GM12878 (cell line): ENCODE data around the gene STRBP. TPM values are rescaled to one million over a fixed set of nuclear protein-coding genes. Genes with fewer than 3 reads are reported as not detected.
A peak's percentile ranks its signal among the peaks of the same experiment; 100 is the strongest.

Experiments
- ATAC-seq: fragments of 200-7000 bp; cut with Tn5 transposase; 3 replicates; pipeline ENCODE4 v1.9.1; 2020; ENCODE audit warnings: mild to moderate bottlenecking, moderate library complexity
- BruUV-seq: library from RNA; stranded (reverse); fragments of 400-500 nt; replicated peaks from 2 replicates; lab custom pipeline; 2021; lab: Mats Ljungman, UMichigan
- CTCF ChIA-PET: fragments of 300-600 bp; sonication (Branson Sonifier 250); formaldehyde crosslinking; extraction: SDS; loops from one replicate; lab custom pipeline; 2021; ENCODE audit warnings: inconsistent platforms; lab: Yijun Ruan, JAX
- POLR2A ChIA-PET: fragments of 350-600 bp; formaldehyde crosslinking; extraction: SDS; loops from one replicate; lab custom pipeline; 2021; ENCODE audit warnings: inconsistent platforms; lab: Charles Lee
- RAD21 ChIA-PET: fragments of 300-600 bp; sonication (Branson Sonifier 250); formaldehyde crosslinking; loops from one replicate; lab custom pipeline; 2023; ENCODE audit warnings: antibody characterized with exemption; ENCODE audit not compliant: unreplicated experiment; lab: Charles Lee
- SMC1A ChIA-PET: fragments of 300-600 bp; sonication (Branson Sonifier 250); formaldehyde crosslinking; loops from one replicate; lab custom pipeline; 2023; ENCODE audit not compliant: unreplicated experiment, uncharacterized antibody; lab: Charles Lee
- DNase-seq: peaks from one replicate; pipeline ENCODE4 v3.0.0-alpha.2; 2011; ENCODE audit warnings: low read depth, low spot score
- FAIRE-seq: peaks from 3 replicates; lab custom pipeline; 2011; peaks lifted over from hg19 to GRCh38; lab: Jason Lieb, UNC
- H2AFZ ChIP-seq: 2 replicates; pipeline ENCODE4 v1.6.0; 2011; ENCODE audit warnings: low read depth, low read length, control low read depth; ENCODE audit not compliant: control insufficient read depth
- H3K27ac ChIP-seq: 2 replicates; pipeline ENCODE4 v1.5.1; 2011; ENCODE audit warnings: control low read depth; ENCODE audit not compliant: control insufficient read depth, insufficient read depth
- H3K27me3 ChIP-seq, 2 experiments: replicated peaks in 1 of 2; 2 replicates each; pipeline versions ENCODE4 v1.6.0 to v1.6.1; 2011; ENCODE audit warnings: low read length in 1 of 2; ENCODE audit not compliant: control insufficient read depth in 2 of 2, insufficient read depth in 2 of 2
- H3K36me3 ChIP-seq, 2 experiments: 2 replicates each; pipeline ENCODE4 v1.5.1; 2011; ENCODE audit warnings: low read length in 1 of 2; ENCODE audit not compliant: control insufficient read depth in 2 of 2, insufficient read depth in 2 of 2
- H3K4me1 ChIP-seq: 2 replicates; pipeline ENCODE4 v1.6.1; 2011; ENCODE audit warnings: mild to moderate bottlenecking, low read length, moderate library complexity, mixed read lengths; ENCODE audit not compliant: control insufficient read depth, insufficient read depth
- H3K4me2 ChIP-seq: 2 replicates; pipeline ENCODE4 v1.6.0; 2011; ENCODE audit warnings: control low read depth; ENCODE audit not compliant: control insufficient read depth, insufficient read depth
- H3K4me3 ChIP-seq: fragments of 200-600 bp; sonication (generic); 2 replicates; pipeline ENCODE4 v1.5.1; 2016
- H3K79me2 ChIP-seq: 2 replicates; pipeline ENCODE4 v1.6.0; 2011; ENCODE audit warnings: low read length; ENCODE audit not compliant: control insufficient read depth, insufficient read depth
- H3K9ac ChIP-seq: 2 replicates; pipeline ENCODE4 v1.8.0; 2011; ENCODE audit warnings: low read length, control low read depth, mixed read lengths; ENCODE audit not compliant: control insufficient read depth, insufficient read depth
- H3K9me3 ChIP-seq: replicated peaks from 3 replicates; pipeline ENCODE4 v1.5.1; 2011; ENCODE audit warnings: mild to moderate bottlenecking, low read length; ENCODE audit not compliant: control insufficient read depth, insufficient read depth
- H4K20me1 ChIP-seq: 2 replicates; pipeline ENCODE4 v1.6.0; 2011; ENCODE audit not compliant: control insufficient read depth, insufficient read depth
- CREB1 ChIP-seq: IDR thresholded peaks from 2 replicates; pipeline ENCODE4 v1.6.1; 2012; ENCODE audit warnings: low read depth, mild to moderate bottlenecking, inconsistent platforms
- CTCF ChIP-seq, 3 experiments: IDR thresholded peaks in 2 of 3; conservative IDR thresholded peaks in 1 of 3; 2 replicates each; pipeline ENCODE4 v1.5.1; 2011; ENCODE audit warnings: low read depth in 3 of 3, low read length in 3 of 3, mild to moderate bottlenecking in 3 of 3, control low read depth in 2 of 3, moderate library complexity in 2 of 3, inconsistent platforms in 1 of 3, mixed read lengths in 1 of 3; ENCODE audit not compliant: control insufficient read depth in 2 of 3, insufficient read depth in 1 of 3; ENCODE audit errors: extremely low read depth in 1 of 3
- POLR2AphosphoS2 ChIP-seq: IDR thresholded peaks from 2 replicates; pipeline ENCODE4 v1.6.1; 2011; ENCODE audit warnings: low read depth, mild to moderate bottlenecking, low read length, improper control_type of control experiment, moderate library complexity
- RAD21 ChIP-seq: IDR thresholded peaks from 2 replicates; pipeline ENCODE4 v1.6.1; 2011; ENCODE audit warnings: mild to moderate bottlenecking, low read depth, low read length, moderate library complexity; ENCODE audit not compliant: insufficient read depth
- RCOR1 ChIP-seq: conservative IDR thresholded peaks from 2 replicates; pipeline ENCODE4 v1.6.1; 2012; ENCODE audit warnings: low read depth, low read length, improper control_type of control experiment
- SIX5 ChIP-seq: IDR thresholded peaks from 2 replicates; pipeline ENCODE4 v1.6.1; 2011; ENCODE audit warnings: mild to moderate bottlenecking, low read depth, low read length, moderate library complexity; ENCODE audit not compliant: severe bottlenecking
- TCF12 ChIP-seq: IDR thresholded peaks from 2 replicates; pipeline ENCODE4 v1.6.1; 2011; ENCODE audit warnings: low read depth, mild to moderate bottlenecking, low read length
- ZNF217 ChIP-seq: fragments of 450-650 bp; IDR thresholded peaks from 2 replicates; pipeline ENCODE4 v1.6.1; 2017; ENCODE audit warnings: antibody characterized with exemption, mild to moderate bottlenecking
- WGBS: methylation state at CpG from one replicate; pipeline ENCODE4 v1.1.6; 2016; ENCODE audit warnings: low lambda C conversion rate; ENCODE audit not compliant: insufficient replicate concordance, insufficient coverage; ENCODE audit errors: missing lambda C conversion rate; 5-methylcytosine and 5-hydroxymethylcytosine counted together
- in situ Hi-C: fragments of 300-500 bp; cut with MboI; formaldehyde crosslinking; loops from 9 replicates; pipeline ENCODE4 v1.14.3; 2018; ENCODE audit warnings: mixed read lengths
- intact Hi-C: fragments of 100-400 bp; cut with micrococcal nuclease; formaldehyde crosslinking; loops from one replicate; pipeline ENCODE4 v1.14.2; 2022; ENCODE audit not compliant: unreplicated experiment
- polyA plus RNA-seq, 11 experiments: library from polyadenylated mRNA; depleted of rRNA in 4 of 11; unstranded in 6 of 11; stranded (reverse) in 5 of 11; fragments of >200 nt; fragmentation: Nextera tagmentation in 4 of 11; fragmentation: Illumina TruSeq in 1 of 11; extraction: Ambion mirVana in 4 of 11; extraction: Trizol in 1 of 11; gene quantifications; 1 replicate in 1 of 11; 2 replicates in 10 of 11; pipeline versions ENCODE4 v1.2.1 to v1.2.3, GENCODE V29; 2011 to 2016; ENCODE audit warnings: inconsistent platforms in 2 of 11, missing spikeins in 2 of 11, low read depth in 1 of 11
- total RNA-seq, 4 experiments: library from RNA; depleted of rRNA in 3 of 4; stranded (reverse); fragments of >200 nt in 3 of 4; fragmentation: Illumina TruSeq in 1 of 4; extraction: Trizol in 1 of 4; gene quantifications; 2 replicates each; pipeline versions ENCODE4 v1.2.1 to v1.2.3, GENCODE V29; 2013 to 2021

STRBP gene
- total and polyA plus RNA-seq, 10 of the 15 experiments (the other 5 are each of a cell fraction or from before 2014, with no cell fraction given) = 31.0 to 96.8 (median 71.4) TPM

GRCh38 chr9:123102375-123103113 lies 165.8 kb downstream of the STRBP start:
- DNase-seq (no peak), FAIRE-seq (no peak), ATAC-seq (0 out of 3 replicates have a peak, but pooled peaks have one; percentile 20)
- no peak for TF ChIP-seq RCOR1
- no peak for TF ChIP-seq POLR2AphosphoS2
- no peak for TF ChIP-seq TCF12
- no peak for TF ChIP-seq ZNF217
- peak; percentile 17 to 34 (median 22); a peak in 3 of 6 replicates for TF ChIP-seq CTCF (IDR thresholded peaks at IDR 0.05 in 2 of 3, conservative IDR thresholded peaks at IDR 0.05 in 1 of 3; ENCODE audit: control insufficient read depth in 2 of 3, extremely low read depth in 1 of 3, insufficient read depth in 1 of 3, low read depth in 3 of 3, low read length in 3 of 3)
- TF ChIP-seq CREB1 = no peak
- TF ChIP-seq RAD21 = peak; percentile 42
- TF ChIP-seq SIX5 = no peak
- in situ Hi-C loops (no loop called here), intact Hi-C loops (loop anchor here (1.0 kb wide), 1 partner anchor 248 kb away; no protein-coding TSS in a partner anchor)
- Histone ChIP-seq H3K27me3 (no peaks in the 10 kb centered on the region), H3K79me2 (no peaks in the 10 kb centered on the region), H4K20me1 (no peaks in the 10 kb centered on the region), H3K4me2 (no peak overlapping the region), H3K9me3 (no peaks in the 10 kb centered on the region), H3K27ac (no peak overlapping the region), H3K9ac (no peak overlapping the region), H3K4me1 (no peaks in the 10 kb centered on the region), H3K4me3 (no peak overlapping the region), H2AFZ (no peak overlapping the region), H3K36me3 (peaks cover 7 to 40% of the 10 kb centered on the region in 2 experiments)
- ChIA-PET CTCF (interaction anchor here (0.7 to 8.3 kb wide), 11 partner anchors 10 to 247 kb away, joined by 3 to 56 read pairs (median 6); no protein-coding TSS in a partner anchor), SMC1A (interaction anchor here (0.7 to 5.2 kb wide), 10 partner anchors 9 to 1460 kb away, joined by 3 to 32 read pairs (median 3); no protein-coding TSS in a partner anchor), RAD21 (interaction anchor here (1.0 to 2.6 kb wide), 5 partner anchors 10 to 247 kb away, joined by 3 to 11 read pairs (median 4); no protein-coding TSS in a partner anchor), POLR2A (interaction anchor here (2.0 kb wide), 1 partner anchor 9 kb away, joined by 5 read pairs; no protein-coding TSS in a partner anchor)
- 97% methylated on average over 3 of the region's 3 CpGs for WGBS
- no TSS peak for BruUV-seq
